Left renal pelvis (tissue), 4 donors: ENCODE data around the gene PNRC2. TPM values are rescaled to one million over a fixed set of nuclear protein-coding genes. Genes with fewer than 3 reads are reported as not detected.
"Not testable (repeated sequence)": the region's sequence is repeated elsewhere in the genome, so short reads cannot be mapped to it uniquely, and the experiment has no call there.

ENCODE experiments used
- DNase-seq, 4 donors: peaks; one replicate each; pipeline ENCODE4 v3.0.0-alpha.2; 2013; ENCODE audit warnings: low read depth in 4 of 4, low spot score in 3 of 4
- polyA plus RNA-seq, 4 donors: library from polyadenylated mRNA; unstranded; fragments of 120-200 nt; gene quantifications; one replicate each; pipeline ENCODE4 v1.2.1, GENCODE V29; 2013; ENCODE audit not compliant: insufficient read length in 4 of 4

PNRC2 gene
- polyA plus RNA-seq, 4 donors: 193 to 271 (median 203) TPM

DNA sequence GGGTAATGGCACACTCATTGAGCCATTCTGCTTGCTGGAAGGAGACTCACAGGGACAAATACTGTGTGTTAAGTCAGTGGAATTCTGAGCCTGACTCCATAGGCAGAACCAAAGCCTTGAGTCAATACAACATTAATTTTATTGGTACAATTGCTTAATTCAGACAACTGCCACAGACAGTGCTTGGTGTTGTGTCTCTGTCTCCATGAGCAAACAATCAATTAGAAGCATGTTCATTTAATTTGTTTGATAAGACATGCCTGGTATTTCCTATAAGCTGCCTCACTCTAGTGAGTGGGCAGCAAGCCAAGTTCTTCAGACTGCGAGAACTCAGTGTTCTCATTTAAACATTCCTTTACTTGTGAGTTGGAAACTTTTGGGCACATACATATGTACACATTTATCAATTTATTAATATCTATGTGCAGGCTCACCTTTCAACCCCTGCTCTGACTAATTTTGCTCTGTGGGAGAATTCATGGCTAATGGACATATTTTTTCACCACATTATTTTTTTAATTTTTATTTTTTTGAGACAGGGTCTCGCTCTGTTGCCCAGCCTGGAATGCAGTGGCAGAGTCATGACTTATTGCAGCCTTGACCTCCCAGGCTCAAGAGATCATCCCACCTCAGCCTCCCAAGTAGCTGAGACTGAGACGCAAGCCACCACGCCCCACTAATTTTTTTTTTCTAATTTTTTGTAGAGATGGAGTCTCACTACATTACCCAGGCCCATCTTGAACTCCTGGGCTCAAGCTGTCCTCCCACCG is 25.0 kb downstream of the PNRC2 start:
- DNase-seq: peak in 1 of 4 donors; percentile 52

- not testable (repeated sequence) for DNase-seq
Observed at GRCh38 chr1:23987038-23987437, 27.4 kb downstream of the PNRC2 start.

DNA sequence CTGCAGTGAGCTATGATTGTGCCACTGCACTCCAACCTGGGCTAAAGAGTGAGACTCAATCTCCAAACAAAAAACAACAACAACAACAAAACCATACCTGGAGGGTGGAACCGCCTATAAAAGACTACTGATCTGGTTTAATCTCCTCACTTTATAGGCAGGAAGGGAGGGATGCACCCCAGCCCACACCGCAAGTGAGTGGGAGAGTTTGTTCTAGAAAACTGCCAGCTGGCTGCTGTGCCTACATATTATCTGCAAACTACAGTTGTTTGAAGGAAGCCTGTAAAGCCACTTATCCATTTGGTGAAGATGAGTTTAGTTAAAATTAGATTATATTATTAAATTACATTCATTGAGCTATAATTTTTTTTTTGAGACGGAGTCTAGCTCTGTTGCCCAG is 29.6 kb downstream of the PNRC2 start:
- no peak for DNase-seq

GRCh38 chr1:23992011-23992410 is 32.4 kb downstream of the PNRC2 start:
- DNase-seq: not testable (repeated sequence)

DNA sequence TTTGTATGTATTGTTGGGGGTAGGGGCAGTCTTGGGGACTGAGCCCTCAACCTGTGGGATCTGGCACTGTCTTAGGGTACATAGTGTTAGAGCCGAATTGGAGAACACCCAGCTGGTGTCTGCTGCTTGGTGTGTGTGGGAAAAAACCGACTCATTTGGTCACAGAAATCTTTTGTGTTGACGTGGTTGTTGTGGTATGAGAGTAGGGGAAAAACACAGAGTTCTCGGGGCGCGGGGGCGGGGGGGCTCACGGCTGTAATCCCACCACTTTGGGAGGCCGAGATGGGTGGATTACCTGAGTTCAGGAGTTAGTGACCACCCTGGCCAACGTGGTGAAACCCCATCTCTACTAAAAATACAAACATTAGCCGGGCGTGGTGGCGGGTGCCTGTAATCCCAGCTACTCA is 35.8 kb downstream of the PNRC2 start:
- no peak for DNase-seq

- DNase-seq: no peak
Observed at GRCh38 chr1:23996700-23997229, 37.1 kb downstream of the PNRC2 start.

DNA sequence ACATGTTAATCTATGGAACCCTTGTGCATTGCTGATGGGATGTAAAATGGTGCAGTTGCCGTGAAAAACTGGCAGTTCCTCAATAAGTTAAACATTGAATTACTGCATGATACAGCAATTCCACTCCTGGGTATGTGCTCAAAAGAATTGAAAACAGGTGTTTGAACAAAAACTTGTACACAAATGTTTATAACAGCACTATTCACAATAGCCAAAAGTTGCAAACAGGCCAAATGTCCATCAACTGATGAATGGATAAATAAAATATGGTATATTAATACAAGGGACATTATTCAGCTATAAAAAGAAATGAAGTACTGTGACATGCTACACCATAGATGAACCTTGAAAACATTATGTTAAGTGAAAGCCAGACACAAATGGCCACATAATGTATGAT is 38.2 kb downstream of the PNRC2 start:
- DNase-seq: no peak

- DNase-seq: no peak
Observed at GRCh38 chr1:23999156-23999671, 39.6 kb downstream of the PNRC2 start.

DNA sequence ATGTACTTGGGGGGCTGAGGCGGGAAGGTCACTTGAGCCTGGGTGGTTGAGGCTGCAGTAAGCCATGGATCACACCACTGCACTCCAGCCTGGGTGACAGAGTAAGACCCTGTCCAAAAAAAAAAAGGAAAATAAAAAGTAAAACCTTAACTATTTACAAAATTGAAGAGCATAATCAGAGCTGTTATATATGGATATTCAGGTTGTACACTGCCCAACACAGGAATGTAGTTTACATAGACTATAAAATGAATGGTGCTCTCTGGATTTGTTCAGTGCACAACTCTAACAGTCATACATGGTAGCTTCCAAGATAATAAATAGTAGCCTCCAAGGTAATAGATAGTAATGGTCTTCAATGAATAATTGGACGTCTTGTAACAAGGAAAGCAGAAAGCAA is 43.1 kb downstream of the PNRC2 start:
- DNase-seq: no peak

DNA sequence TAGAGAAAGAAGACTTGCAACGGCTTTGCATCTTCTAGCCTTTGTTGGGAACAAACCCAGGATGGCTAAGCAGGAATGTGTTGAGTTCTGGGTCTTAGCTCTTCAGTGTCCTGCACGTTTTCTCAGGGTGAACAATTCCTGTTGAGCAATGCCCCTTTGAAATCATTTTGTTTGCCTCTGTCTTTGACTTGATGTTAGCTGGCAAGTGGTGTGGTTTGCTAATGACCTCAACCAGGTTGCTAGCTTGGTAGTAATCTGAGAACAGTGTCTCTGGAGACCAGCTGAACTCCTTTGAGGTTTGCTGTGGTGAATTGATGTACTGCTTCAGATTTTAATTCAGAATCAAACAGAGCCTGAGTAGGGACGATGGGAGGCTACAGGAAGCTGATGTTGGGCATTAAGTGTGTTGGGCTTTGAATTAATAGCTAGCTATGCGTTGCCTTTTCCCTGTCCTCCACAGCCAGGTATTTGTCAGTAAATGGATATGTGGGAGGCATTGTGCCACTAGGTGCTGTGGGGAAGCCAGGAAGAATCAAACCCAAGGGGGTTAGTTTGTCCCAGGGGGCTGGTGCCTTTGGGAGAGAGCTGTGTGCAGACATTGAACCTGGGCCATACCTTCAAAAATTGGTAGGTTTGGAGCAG is 43.8 kb downstream of the PNRC2 start:
- no peak for DNase-seq

DNA sequence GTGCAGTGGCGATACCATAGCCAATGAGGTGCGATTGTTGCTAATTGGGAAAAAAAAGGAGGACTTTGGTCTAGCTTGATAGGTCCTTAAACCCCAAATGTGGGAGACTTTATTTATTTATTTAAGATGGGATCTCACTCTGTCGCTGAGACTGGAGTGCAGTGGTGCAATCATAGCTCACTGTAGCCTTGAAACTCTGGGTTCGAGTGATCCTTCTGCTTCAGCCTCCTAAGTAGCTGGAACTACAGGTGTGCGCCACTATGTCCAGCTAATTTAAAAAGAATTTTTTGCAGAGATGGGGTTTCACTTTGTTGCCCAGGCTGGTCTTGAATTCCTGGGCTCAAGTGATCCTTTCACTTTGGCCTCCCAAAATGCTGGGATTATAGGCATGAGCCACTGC is 44.5 kb downstream of the PNRC2 start:
- no peak for DNase-seq

DNA sequence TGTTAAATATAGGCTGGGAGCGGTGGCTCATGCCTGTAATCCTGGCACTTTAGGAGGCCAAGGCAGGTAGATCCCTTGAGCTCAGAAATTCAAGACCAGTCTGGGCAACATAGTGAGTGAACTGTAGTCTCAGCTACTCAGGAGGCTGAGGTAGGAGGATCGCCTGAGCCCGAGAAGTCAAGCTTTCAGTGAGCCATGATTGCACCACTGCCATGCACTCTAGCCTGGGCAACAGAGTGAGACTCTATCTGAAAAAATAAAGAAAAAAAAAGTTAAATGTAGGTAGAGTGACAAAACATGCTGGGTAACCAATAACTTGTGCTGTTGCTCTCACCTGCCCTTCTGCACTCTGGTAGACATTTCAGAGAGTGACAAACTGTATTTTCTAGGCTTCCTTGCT is 45.5 kb downstream of the PNRC2 start:
- no peak for DNase-seq

GRCh38 chr1:24007079-24007478 is 47.5 kb downstream of the PNRC2 start:
- no peak for DNase-seq

GRCh38 chr1:24008574-24009184 is 49.1 kb downstream of the PNRC2 start:
- not testable (repeated sequence) for DNase-seq

- DNase-seq: no peak
Observed at GRCh38 chr1:24009406-24009805, 49.8 kb downstream of the PNRC2 start.

- no peak for DNase-seq
Observed at GRCh38 chr1:24010650-24011049, 51.0 kb downstream of the PNRC2 start.

DNA sequence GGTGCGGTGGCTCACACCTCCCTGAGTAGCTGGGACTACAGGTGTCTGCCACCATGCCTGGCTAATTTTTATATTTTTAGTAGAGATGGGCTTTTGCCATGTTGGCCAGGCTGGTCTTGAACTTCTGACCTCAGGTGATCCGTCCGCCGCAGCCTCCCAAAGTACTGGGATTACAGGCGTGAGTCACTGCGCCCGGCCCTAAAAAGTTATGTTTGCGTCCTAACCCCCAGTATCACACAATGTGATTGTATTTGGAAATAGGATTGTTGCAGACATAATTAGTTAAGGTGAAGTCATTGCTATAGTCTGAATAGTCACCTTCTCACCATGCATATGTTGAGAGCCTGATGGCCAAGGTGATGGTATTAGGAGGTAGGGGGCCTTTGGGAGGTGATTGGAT is 53.2 kb downstream of the PNRC2 start:
- not testable (repeated sequence) for DNase-seq
